Calu3 (cell line): ENCODE results near the gene TENT4B. TPM values are rescaled to one million over a fixed set of nuclear protein-coding genes. Genes with fewer than 3 reads are reported as not detected.

Source experiments
- BruUV-seq: library from RNA; stranded (reverse); fragments of 400-500 nt; replicated peaks from 2 replicates; lab custom pipeline; 2021; lab: Mats Ljungman, UMichigan
- CTCF ChIA-PET: fragments of 300-600 bp; sonication (Branson Sonifier 250); formaldehyde crosslinking; loops from one replicate; lab custom pipeline; 2022; ENCODE audit warnings: antibody characterized with exemption; lab: Charles Lee
- DNase-seq: peaks from one replicate; pipeline ENCODE4 v3.0.0; 2022
- H3K27ac Mint-ChIP-seq: one replicate; pipeline ENCODE4 v1.8.0; 2022; ENCODE audit warnings: mixed read lengths; ENCODE audit not compliant: unreplicated experiment
- H3K27me3 Mint-ChIP-seq: one replicate; pipeline ENCODE4 v1.8.0; 2022; ENCODE audit warnings: mixed read lengths; ENCODE audit not compliant: unreplicated experiment
- H3K36me3 Mint-ChIP-seq: one replicate; pipeline ENCODE4 v1.8.0; 2022; ENCODE audit warnings: mild to moderate bottlenecking, moderate library complexity, mixed read lengths; ENCODE audit not compliant: insufficient read depth, unreplicated experiment
- H3K4me1 Mint-ChIP-seq: one replicate; pipeline ENCODE4 v1.8.0; 2022; ENCODE audit warnings: mild to moderate bottlenecking, low read depth, mixed read lengths; ENCODE audit not compliant: unreplicated experiment
- H3K4me3 Mint-ChIP-seq: one replicate; pipeline ENCODE4 v1.8.0; 2022; ENCODE audit warnings: mild to moderate bottlenecking, low read depth, moderate library complexity, mixed read lengths; ENCODE audit not compliant: unreplicated experiment
- H3K9me3 Mint-ChIP-seq: one replicate; pipeline ENCODE4 v1.8.0; 2022; ENCODE audit warnings: low read depth, mixed read lengths; ENCODE audit not compliant: unreplicated experiment
- intact Hi-C: fragments of 100-400 bp; cut with micrococcal nuclease; formaldehyde crosslinking; loops from one replicate; pipeline ENCODE4 v1.10.0; 2022; ENCODE audit not compliant: unreplicated experiment
- total RNA-seq: library from RNA; stranded (reverse); gene quantifications from 2 replicates; pipeline ENCODE4 v1.2.3, GENCODE V29; 2022
- TF ChIP-seq, protein P1 (sequence below): fragments of 200-600 bp; IDR thresholded peaks from one replicate; pipeline ENCODE4 v1.8.0; 2022; ENCODE audit warnings: antibody characterized with exemption; ENCODE audit not compliant: unreplicated experiment

The TENT4B gene
- total RNA-seq, 1 experiment from 2014 or later, result 21.7 TPM

DNA sequence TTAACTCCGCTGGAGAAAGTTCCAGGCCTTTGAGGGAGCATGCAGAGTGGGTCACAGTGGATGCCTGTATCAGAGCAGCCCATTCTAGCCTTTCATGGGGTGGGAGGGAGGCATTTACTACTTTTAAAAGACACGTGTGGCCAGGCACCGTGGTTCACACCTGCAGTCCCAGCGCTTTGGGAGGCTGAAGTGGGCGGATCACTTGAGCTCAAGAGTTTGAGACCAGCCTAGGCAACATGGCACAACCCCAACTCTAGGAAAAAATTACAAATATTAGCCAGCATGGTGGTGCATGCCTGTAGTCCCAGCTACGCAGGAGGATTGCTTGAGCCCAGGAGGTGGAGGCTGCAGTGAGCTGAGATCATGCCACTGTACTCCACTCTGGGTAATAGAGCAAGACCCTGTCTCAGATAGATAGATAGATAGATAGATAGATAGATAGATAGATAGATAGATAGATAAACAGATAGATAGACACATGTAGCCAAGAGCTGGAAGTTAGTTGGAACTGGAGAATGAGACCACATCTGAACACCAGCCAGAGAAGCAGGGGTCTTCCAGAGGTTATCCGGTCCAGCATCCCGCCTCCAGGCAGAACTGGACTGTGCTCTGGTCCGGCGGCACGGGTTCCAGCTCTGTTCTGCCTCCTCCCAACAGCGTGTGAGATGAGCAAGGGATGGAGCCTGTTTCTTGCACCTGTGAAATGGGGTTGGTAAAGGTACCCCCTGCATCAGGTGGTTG lies 116.8 kb downstream of the TENT4B start:
- Mint-ChIP-seq H3K4me1 (peaks cover 40% of the 10 kb centered on the region), H3K4me3 (no peak overlapping the region), H3K36me3 (peaks cover 13% of the 10 kb centered on the region), H3K9me3 (no peaks in the 10 kb centered on the region), H3K27me3 (no peaks in the 10 kb centered on the region), H3K27ac (no peak overlapping the region)
- CTCF ChIA-PET, result no interaction called here
- TF ChIP-seq, protein P1, sequence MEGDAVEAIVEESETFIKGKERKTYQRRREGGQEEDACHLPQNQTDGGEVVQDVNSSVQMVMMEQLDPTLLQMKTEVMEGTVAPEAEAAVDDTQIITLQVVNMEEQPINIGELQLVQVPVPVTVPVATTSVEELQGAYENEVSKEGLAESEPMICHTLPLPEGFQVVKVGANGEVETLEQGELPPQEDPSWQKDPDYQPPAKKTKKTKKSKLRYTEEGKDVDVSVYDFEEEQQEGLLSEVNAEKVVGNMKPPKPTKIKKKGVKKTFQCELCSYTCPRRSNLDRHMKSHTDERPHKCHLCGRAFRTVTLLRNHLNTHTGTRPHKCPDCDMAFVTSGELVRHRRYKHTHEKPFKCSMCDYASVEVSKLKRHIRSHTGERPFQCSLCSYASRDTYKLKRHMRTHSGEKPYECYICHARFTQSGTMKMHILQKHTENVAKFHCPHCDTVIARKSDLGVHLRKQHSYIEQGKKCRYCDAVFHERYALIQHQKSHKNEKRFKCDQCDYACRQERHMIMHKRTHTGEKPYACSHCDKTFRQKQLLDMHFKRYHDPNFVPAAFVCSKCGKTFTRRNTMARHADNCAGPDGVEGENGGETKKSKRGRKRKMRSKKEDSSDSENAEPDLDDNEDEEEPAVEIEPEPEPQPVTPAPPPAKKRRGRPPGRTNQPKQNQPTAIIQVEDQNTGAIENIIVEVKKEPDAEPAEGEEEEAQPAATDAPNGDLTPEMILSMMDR, result no peak
- intact Hi-C loops, result no loop called here
- BruUV-seq, result no TSS peak
- no peak for DNase-seq

DNA sequence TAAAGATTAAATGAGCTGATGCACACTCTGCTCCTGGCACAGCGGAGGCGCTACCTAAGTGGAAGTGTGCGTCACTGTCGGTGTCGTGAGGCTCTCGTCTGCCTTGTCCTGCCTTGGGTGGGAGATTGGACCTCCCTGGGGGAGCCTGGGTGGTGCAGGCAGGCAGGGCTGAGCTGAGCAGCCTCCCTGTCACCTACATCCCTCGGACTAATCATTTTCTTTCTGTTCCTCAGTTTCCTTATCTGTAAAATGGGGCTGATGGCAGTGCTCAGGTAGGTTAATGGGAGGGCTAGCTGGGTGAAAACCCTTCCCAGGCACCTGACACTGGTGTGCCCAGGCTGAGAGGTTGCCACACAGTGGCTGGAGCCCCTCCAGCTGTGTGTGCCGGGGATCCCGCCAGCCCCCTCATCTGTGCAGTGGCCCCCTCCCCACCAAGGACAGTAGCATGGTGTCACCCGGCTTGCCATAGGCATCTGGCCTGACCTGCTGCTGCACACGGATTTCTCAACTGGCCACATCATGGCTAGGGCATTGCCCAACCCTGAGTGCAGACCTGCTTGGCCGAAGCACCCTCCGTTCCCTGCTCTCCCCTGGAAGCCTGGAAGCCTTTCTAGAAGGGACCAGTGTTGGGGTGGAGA lies 117.5 kb downstream of the TENT4B start:
- CTCF ChIA-PET, result no interaction called here
- TF ChIP-seq, protein P1, result no peak
- Mint-ChIP-seq H3K4me3 (no peak overlapping the region), H3K27ac (no peak overlapping the region), H3K4me1 (peaks cover 33% of the 10 kb centered on the region), H3K9me3 (no peaks in the 10 kb centered on the region), H3K27me3 (no peaks in the 10 kb centered on the region), H3K36me3 (peaks cover 13% of the 10 kb centered on the region)
- DNase-seq, result no peak
- no TSS peak for BruUV-seq
- intact Hi-C loops, result no loop called here

GRCh38 chr16:50271148-50272041 lies 118.3 kb downstream of the TENT4B start:
- Mint-ChIP-seq H3K36me3 (peaks cover 9% of the 10 kb centered on the region), H3K27me3 (no peaks in the 10 kb centered on the region), H3K9me3 (no peaks in the 10 kb centered on the region), H3K4me3 (no peak overlapping the region), H3K27ac (no peak overlapping the region), H3K4me1 (peaks cover 25% of the 10 kb centered on the region)
- no peak for DNase-seq
- CTCF ChIA-PET, result no interaction called here
- no TSS peak for BruUV-seq
- TF ChIP-seq, protein P1, result no peak
- intact Hi-C loops, result no loop called here

DNA sequence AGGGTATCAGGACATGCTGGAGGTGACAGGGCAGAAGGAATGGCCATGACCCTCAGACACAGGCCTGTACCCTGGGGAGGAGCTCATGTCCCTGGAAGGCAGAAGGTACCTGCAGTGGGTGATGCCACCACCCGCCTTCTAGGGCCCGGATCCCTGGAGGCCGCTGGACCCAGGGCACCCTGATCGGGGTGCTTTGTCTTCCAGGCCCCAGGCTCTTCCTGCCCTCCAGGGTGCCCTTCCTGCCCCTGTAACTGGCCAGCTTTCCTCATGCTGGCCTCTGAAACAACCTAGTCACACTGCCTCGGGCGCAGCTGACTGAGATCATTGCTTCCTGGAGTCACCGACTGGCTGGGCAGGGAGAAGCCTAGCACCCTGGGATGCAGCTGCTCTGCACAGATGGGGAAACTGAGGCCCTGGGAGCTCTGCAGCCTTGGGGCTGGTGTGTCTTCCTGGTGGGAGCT lies 119.0 kb downstream of the TENT4B start:
- no peak overlapping the region for H3K27ac Mint-ChIP-seq
- no peak for DNase-seq
- no peak overlapping the region for H3K4me3 Mint-ChIP-seq
- H3K9me3 Mint-ChIP-seq, result no peaks in the 10 kb centered on the region
- H3K27me3 Mint-ChIP-seq, result no peaks in the 10 kb centered on the region
- intact Hi-C loops, result no loop called here
- peaks cover 6% of the 10 kb centered on the region for H3K36me3 Mint-ChIP-seq
- no TSS peak for BruUV-seq
- TF ChIP-seq, protein P1, result no peak
- H3K4me1 Mint-ChIP-seq, result peaks cover 17% of the 10 kb centered on the region
- CTCF ChIA-PET, result no interaction called here
